Superior temporal gyrus (tissue), 1 donor: ENCODE data around the gene AMACR.

Experiments used
- DNase-seq: peaks from one replicate; pipeline ENCODE4 v3.0.0-alpha.2; 2016; ENCODE audit errors: extremely low spot score

AMACR gene

GRCh38 chr5:34007621-34008600, at the start of gene AMACR:
Gene AMACR, minus strand, starts transcription at chr5:34008050. Its CDS starts 31 bp downstream, at chr5:34008019.
- peak; percentile 94 for DNase-seq

- no peak for DNase-seq
Observed at GRCh38 chr5:34057569-34057968, 49.7 kb upstream of the AMACR start.

- DNase-seq, result no peak
Observed at GRCh38 chr5:34057118-34057517, 49.3 kb upstream of the AMACR start.

GRCh38 chr5:34055667-34056066, 47.8 kb upstream of the AMACR start:
- DNase-seq, result no peak

DNA sequence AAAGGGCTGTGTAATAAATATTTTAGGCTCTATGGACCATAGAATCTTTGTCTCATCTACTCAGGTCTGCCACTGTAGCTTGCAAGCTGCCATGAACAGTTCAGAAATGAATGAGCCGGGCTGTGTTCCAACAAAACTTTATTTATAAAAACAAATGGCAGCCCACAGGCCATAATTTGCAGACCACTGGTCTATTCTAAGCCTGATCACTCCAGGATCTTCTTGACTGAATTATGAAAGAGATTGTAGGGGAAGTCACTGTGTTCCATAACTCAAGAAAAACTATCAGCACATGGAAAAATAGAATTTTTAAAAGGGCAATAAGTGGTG, 46.5 kb upstream of the AMACR start:
- no peak for DNase-seq

GRCh38 chr5:34053571-34054399, 45.9 kb upstream of the AMACR start:
- no peak for DNase-seq

- no peak for DNase-seq
Observed at GRCh38 chr5:34053133-34053532, 45.3 kb upstream of the AMACR start.

GRCh38 chr5:34051374-34051980, 43.6 kb upstream of the AMACR start:
- DNase-seq, result no peak

DNA sequence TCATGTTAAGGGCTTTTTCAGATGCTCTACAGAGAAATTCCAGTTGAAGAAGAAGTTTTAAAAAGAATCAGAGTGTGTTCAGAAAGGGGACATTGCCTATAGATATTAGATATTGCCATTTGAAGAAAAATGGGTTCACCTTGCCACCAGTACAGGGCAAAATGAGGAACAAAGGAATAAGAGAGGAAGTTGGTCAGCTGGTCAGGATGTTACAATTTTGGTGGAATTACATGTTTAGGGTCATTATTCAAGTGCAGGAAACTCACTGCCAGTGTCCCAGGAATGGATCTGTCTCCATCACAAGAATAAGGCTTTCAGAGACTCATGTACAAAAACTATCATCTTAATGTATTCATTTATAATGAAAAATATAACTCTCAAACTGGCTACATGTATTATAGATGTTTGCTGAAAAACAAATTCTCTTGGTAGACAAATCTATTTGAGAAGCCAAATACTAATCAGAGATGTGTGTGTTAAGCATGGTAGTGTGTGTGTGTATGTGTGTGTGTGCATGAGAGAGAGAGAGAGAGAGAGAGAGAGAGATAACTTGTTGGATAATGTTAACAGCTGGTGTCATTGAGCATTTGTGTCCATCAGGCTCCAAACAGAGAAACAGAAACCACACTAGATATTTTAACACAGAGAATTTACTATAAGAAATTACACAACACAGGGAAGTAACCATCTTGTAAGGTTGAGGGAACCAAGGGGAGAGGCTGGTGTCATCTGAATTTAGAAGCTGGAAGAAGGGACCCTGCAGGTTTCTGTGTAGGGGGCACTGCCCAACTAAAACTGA, 40.1 kb upstream of the AMACR start:
- DNase-seq, result no peak

- no peak for DNase-seq
Observed at GRCh38 chr5:34047143-34047542, 39.3 kb upstream of the AMACR start.

GRCh38 chr5:34045996-34046395, 38.1 kb upstream of the AMACR start:
- DNase-seq, result no peak

DNA sequence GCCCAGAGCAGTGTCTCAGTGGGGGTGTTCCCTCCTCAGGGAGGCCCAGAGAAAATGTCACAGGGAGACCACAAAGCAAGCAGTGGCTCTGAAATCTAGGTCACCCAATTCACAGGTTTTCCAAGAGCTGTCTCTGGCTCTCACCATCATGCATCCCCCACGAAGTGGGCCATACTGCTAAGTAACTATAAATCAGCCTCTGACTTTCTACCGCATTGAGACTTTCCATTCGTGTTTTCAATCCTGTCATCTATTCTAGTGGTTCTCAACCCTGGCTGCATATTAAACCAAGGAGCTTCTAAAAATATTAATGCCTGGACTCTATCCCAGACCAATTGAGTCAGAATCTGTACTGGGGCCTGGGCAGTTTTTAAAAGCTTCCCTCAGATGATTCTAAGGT, 37.2 kb upstream of the AMACR start:
- no peak for DNase-seq

GRCh38 chr5:34043099-34043876, 35.4 kb upstream of the AMACR start, which contains the start of gene C1QTNF3:
Gene C1QTNF3, minus strand, starts transcription at chr5:34043213. Its CDS starts 88 bp downstream, at chr5:34043125.
- peak; percentile 56 for DNase-seq

DNA sequence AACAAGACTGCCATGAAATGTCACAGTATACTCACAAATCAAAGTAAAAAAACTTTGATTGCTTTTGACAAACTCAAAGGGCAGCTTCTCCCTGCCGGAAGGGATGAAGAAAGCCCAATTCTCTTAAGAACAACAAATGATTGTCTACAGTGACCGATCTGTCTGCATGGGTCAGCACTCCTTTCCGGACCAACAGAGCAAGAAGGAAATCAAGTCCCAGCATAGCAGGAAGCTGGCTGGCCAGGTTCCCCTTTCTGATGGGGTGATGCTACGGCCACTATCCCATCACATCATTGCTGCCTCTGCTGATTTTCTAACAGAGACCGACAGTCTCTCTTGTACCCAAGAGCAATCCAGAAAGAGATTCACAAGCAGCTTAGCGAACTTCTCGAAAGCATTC, 34.5 kb upstream of the AMACR start:
- peak; percentile 43 for DNase-seq

GRCh38 chr5:34041247-34041972, 33.6 kb upstream of the AMACR start:
- DNase-seq, result no peak

GRCh38 chr5:34040472-34040871, 32.6 kb upstream of the AMACR start:
- DNase-seq, result no peak

DNA sequence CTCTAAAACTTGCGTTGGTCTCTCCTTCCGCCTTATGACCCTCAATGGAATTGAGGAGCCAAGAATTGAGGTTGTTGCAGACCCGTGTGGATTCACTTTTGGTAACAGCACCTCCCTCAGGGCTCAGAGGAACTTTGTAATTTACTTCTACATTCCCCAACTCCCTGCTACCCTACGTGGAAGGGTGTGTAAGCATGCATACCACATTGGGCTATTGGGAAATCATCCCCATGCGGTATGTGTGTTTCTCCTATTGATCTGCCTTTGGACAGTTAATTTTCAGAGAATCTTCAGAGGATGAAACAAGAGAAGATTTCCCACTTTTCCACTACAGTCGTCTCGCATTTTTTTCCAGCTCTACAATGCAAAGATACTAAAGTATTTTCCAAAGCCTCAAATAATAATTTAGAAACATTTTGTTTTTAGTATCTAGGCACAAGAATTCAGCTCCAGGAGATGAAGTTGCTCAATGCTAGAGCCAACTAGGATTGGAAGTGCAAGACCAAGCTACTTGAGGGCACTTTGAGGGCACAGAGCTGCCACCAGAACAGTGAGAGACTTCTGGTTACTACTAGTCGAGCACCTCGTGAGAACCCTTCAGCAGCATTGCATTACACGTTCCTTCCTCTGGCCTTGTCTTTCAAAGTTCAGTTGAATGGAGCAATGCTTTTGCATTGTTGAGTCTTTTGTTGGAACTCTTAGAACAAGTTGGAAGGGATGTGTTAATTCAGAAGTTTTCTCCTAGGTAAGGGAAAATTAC, 31.7 kb upstream of the AMACR start:
- DNase-seq, result no peak

DNA sequence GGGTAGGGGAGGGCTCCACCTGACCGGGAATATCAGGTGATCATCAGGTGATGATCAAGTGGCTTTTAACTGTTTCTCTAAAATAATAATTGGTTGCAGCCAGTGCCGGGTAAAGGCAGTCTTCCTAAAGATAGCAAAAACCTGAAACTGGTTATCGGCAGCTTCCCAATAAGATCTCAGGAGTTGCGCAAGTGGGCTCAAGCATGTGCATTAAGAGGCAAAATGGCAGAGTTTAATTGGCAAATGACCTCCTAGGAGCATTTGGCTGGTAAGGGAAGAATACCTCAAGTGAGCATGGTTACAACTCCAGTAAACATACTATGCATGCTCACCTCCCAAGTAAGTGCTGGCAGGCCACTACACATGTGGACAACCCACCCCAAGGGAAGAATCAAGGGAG, 31.0 kb upstream of the AMACR start:
- no peak for DNase-seq

- no peak for DNase-seq
Observed at GRCh38 chr5:34038390-34038789, 30.5 kb upstream of the AMACR start.
